ENCODE measurements around the gene PIANP. TPM values are rescaled to one million over a fixed set of nuclear protein-coding genes. Genes with fewer than 3 reads are reported as not detected.

Gene PIANP
- total RNA-seq, 2 experiments from 2014 or later = 0.98 to 15.2 TPM

- peaks cover 31% of the 10 kb centered on the region for H3K79me2 ChIP-seq (ENCODE audit: insufficient read depth, low read depth, low read length)
- no peak overlapping the region for H3K4me2 ChIP-seq (ENCODE audit: low read length)
- ChIA-PET POLR2A (no interaction called here), CTCF (ENCODE audit: unreplicated experiment) (no interaction called here)
- peaks cover 100% of the 10 kb centered on the region for H3K36me3 ChIP-seq (ENCODE audit: insufficient read depth, low read length)
- TF ChIP-seq CTCF (conservative IDR thresholded peaks at IDR 0.05; ENCODE audit: low read length) (no peak), EZH2phosphoT487 (IDR thresholded peaks at IDR 0.05; ENCODE audit: borderline replicate concordance, low read depth, low read length) (no peak)
- no peaks in the 10 kb centered on the region for H3K9me2 ChIP-seq (ENCODE audit: insufficient read depth, low read length)
- H3K4me1 ChIP-seq (ENCODE audit: insufficient read depth, low read length, poor library complexity, severe bottlenecking) = peaks cover 1% of the 10 kb centered on the region
- no peak for DNase-seq (ENCODE audit: low spot score)
- no peak overlapping the region for H3K4me3 ChIP-seq (ENCODE audit: low read depth, low read length, poor library complexity, severe bottlenecking)
- intact Hi-C loops (cut with micrococcal nuclease; ENCODE audit: unreplicated experiment) = no loop called here
- no TSS peak for BruUV-seq (replicated peaks)
- H3K27ac ChIP-seq (ENCODE audit: low read depth, low read length, poor library complexity, severe bottlenecking) = no peak overlapping the region
- no peaks in the 10 kb centered on the region for H3K9me3 ChIP-seq (ENCODE audit: low read length)
- H2AFZ ChIP-seq (ENCODE audit: low read length) = no peak overlapping the region
- no peaks in the 10 kb centered on the region for H4K20me1 ChIP-seq (ENCODE audit: insufficient read depth, low read length)
Observed at GRCh38 chr12:6676962-6677361, 23.7 kb downstream of the PIANP start.

GRCh38 chr12:6672143-6672542, 28.5 kb downstream of the PIANP start:
- H2AFZ ChIP-seq (ENCODE audit: low read length) = no peak overlapping the region
- no peaks in the 10 kb centered on the region for H3K9me2 ChIP-seq (ENCODE audit: insufficient read depth, low read length)
- intact Hi-C loops (cut with micrococcal nuclease; ENCODE audit: unreplicated experiment) = no loop called here
- peaks cover 6% of the 10 kb centered on the region; the same call in 1 of the 2 replicates for H3K79me2 ChIP-seq (ENCODE audit: insufficient read depth, low read depth, low read length)
- H3K36me3 ChIP-seq (ENCODE audit: insufficient read depth, low read length) = peaks cover 100% of the 10 kb centered on the region
- H3K9me3 ChIP-seq (ENCODE audit: low read length) = no peaks in the 10 kb centered on the region
- TF ChIP-seq EZH2phosphoT487 (IDR thresholded peaks at IDR 0.05; ENCODE audit: borderline replicate concordance, low read depth, low read length) (no peak), CTCF (conservative IDR thresholded peaks at IDR 0.05; ENCODE audit: low read length) (no peak)
- H3K4me3 ChIP-seq (ENCODE audit: low read depth, low read length, poor library complexity, severe bottlenecking) = no peak overlapping the region
- CTCF ChIA-PET (ENCODE audit: unreplicated experiment) = no interaction called here
- no peak overlapping the region for H3K4me2 ChIP-seq (ENCODE audit: low read length)
- H3K27ac ChIP-seq (ENCODE audit: low read depth, low read length, poor library complexity, severe bottlenecking) = no peak overlapping the region
- H4K20me1 ChIP-seq (ENCODE audit: insufficient read depth, low read length) = no peaks in the 10 kb centered on the region
- POLR2A ChIA-PET = interaction anchor here (0.6 kb wide), 1 partner anchor 91 kb away, joined by 5 read pairs; no protein-coding TSS in a partner anchor
- no TSS peak for BruUV-seq (replicated peaks)
- H3K4me1 ChIP-seq (ENCODE audit: insufficient read depth, low read length, poor library complexity, severe bottlenecking) = peaks cover 16% of the 10 kb centered on the region
- DNase-seq (ENCODE audit: low spot score) = no peak

GRCh38 chr12:6667559-6668210, 32.9 kb downstream of the PIANP start:
- Histone ChIP-seq H3K27ac (ENCODE audit: low read depth, low read length, poor library complexity, severe bottlenecking) (no peak overlapping the region), H3K9me2 (ENCODE audit: insufficient read depth, low read length) (no peaks in the 10 kb centered on the region), H4K20me1 (ENCODE audit: insufficient read depth, low read length) (no peaks in the 10 kb centered on the region), H3K79me2 (ENCODE audit: insufficient read depth, low read depth, low read length) (peaks cover under 1% of the 10 kb centered on the region; the same call in 1 of the 2 replicates), H3K9me3 (ENCODE audit: low read length) (no peaks in the 10 kb centered on the region), H3K36me3 (ENCODE audit: insufficient read depth, low read length) (peaks cover 71% of the 10 kb centered on the region), H2AFZ (ENCODE audit: low read length) (no peak overlapping the region), H3K4me3 (ENCODE audit: low read depth, low read length, poor library complexity, severe bottlenecking) (no peak overlapping the region), H3K4me1 (ENCODE audit: insufficient read depth, low read length, poor library complexity, severe bottlenecking) (peaks cover 27% of the 10 kb centered on the region), H3K4me2 (ENCODE audit: low read length) (no peak overlapping the region)
- CTCF ChIA-PET (ENCODE audit: unreplicated experiment) = interaction anchor here (1.0 to 1.3 kb wide), 2 partner anchors 35 to 65 kb away, joined by 3 to 4 read pairs; no protein-coding TSS in a partner anchor
- peak; percentile 77 for TF ChIP-seq CTCF (conservative IDR thresholded peaks at IDR 0.05; ENCODE audit: low read length)
- no peak for TF ChIP-seq EZH2phosphoT487 (IDR thresholded peaks at IDR 0.05; ENCODE audit: borderline replicate concordance, low read depth, low read length)
- POLR2A ChIA-PET = interaction anchor here (1.1 to 1.7 kb wide), 3 partner anchors 12 to 100 kb away, joined by 3 to 10 read pairs (median 4); partner anchors contain the start of gene NOP2
- intact Hi-C loops (cut with micrococcal nuclease; ENCODE audit: unreplicated experiment) = loop anchor here (1.0 kb wide), 2 partner anchors 30 to 112 kb away; no protein-coding TSS in a partner anchor
- peak; percentile 68 for DNase-seq (ENCODE audit: low spot score)
- BruUV-seq (replicated peaks) = no TSS peak

All from OCI-LY7 (cell line).